ENCODE results near the gene PPP4R1.

DNA sequence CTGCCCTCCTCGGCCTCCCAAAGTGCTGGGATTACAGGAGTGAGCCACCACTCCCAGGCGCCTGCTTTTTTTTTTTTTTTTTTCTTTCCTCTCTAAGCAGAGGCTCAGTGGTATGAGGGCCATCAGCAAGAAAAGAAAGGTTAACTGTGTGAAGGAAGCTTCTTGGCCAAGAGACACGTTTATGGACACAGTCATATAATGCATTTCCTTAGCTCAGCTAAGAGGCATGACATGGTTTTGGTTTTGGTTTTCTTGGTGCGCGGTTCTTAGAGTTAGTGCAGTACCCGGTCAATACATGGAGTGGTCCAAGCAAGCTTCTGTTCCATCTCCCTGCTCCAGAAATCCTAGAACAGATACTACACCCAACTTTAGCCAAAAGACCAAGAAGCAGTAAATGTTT lies 96.5 kb downstream of the PPP4R1 start:
- TF ChIP-seq, protein P1, sequence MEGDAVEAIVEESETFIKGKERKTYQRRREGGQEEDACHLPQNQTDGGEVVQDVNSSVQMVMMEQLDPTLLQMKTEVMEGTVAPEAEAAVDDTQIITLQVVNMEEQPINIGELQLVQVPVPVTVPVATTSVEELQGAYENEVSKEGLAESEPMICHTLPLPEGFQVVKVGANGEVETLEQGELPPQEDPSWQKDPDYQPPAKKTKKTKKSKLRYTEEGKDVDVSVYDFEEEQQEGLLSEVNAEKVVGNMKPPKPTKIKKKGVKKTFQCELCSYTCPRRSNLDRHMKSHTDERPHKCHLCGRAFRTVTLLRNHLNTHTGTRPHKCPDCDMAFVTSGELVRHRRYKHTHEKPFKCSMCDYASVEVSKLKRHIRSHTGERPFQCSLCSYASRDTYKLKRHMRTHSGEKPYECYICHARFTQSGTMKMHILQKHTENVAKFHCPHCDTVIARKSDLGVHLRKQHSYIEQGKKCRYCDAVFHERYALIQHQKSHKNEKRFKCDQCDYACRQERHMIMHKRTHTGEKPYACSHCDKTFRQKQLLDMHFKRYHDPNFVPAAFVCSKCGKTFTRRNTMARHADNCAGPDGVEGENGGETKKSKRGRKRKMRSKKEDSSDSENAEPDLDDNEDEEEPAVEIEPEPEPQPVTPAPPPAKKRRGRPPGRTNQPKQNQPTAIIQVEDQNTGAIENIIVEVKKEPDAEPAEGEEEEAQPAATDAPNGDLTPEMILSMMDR (IDR thresholded peaks at IDR 0.05; ENCODE audit: insufficient read depth, low read length), result no peak
- TF ChIP-seq POLR2AphosphoS5 (IDR thresholded peaks at IDR 0.05; ENCODE audit: low read depth), result no peak
- TF ChIP-seq, protein P2, sequence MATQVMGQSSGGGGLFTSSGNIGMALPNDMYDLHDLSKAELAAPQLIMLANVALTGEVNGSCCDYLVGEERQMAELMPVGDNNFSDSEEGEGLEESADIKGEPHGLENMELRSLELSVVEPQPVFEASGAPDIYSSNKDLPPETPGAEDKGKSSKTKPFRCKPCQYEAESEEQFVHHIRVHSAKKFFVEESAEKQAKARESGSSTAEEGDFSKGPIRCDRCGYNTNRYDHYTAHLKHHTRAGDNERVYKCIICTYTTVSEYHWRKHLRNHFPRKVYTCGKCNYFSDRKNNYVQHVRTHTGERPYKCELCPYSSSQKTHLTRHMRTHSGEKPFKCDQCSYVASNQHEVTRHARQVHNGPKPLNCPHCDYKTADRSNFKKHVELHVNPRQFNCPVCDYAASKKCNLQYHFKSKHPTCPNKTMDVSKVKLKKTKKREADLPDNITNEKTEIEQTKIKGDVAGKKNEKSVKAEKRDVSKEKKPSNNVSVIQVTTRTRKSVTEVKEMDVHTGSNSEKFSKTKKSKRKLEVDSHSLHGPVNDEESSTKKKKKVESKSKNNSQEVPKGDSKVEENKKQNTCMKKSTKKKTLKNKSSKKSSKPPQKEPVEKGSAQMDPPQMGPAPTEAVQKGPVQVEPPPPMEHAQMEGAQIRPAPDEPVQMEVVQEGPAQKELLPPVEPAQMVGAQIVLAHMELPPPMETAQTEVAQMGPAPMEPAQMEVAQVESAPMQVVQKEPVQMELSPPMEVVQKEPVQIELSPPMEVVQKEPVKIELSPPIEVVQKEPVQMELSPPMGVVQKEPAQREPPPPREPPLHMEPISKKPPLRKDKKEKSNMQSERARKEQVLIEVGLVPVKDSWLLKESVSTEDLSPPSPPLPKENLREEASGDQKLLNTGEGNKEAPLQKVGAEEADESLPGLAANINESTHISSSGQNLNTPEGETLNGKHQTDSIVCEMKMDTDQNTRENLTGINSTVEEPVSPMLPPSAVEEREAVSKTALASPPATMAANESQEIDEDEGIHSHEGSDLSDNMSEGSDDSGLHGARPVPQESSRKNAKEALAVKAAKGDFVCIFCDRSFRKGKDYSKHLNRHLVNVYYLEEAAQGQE (IDR thresholded peaks at IDR 0.05; ENCODE audit: insufficient replicate concordance, low read depth), result no peak
- TF ChIP-seq GABPA (IDR thresholded peaks at IDR 0.05; ENCODE audit: low read depth), result no peak
- TF ChIP-seq SPI1 (IDR thresholded peaks at IDR 0.05; ENCODE audit: borderline replicate concordance, low read depth), result no peak

Measured in HL-60 (cell line).